Activated naive CD8-positive, alpha-beta T cell (primary cell): ENCODE results near the gene U2SURP.
"Not testable (repeated sequence)": the region's sequence is repeated elsewhere in the genome, so short reads cannot be mapped to it uniquely, and the experiment has no call there.

Source experiments
- H3K27ac Mint-ChIP-seq: one replicate; pipeline ENCODE4 v1.8.0; 2021; ENCODE audit warnings: mixed read lengths
- H3K27me3 Mint-ChIP-seq: one replicate; pipeline ENCODE4 v1.8.0; 2021; ENCODE audit warnings: mixed read lengths
- H3K36me3 Mint-ChIP-seq: one replicate; pipeline ENCODE4 v1.8.0; 2021; ENCODE audit warnings: mixed read lengths
- H3K4me1 Mint-ChIP-seq: one replicate; pipeline ENCODE4 v1.8.0; 2021; ENCODE audit warnings: low read depth, mixed read lengths
- H3K4me3 Mint-ChIP-seq: one replicate; pipeline ENCODE4 v1.8.0; 2021; ENCODE audit warnings: mild to moderate bottlenecking, mixed read lengths
- H3K9me3 Mint-ChIP-seq: one replicate; pipeline ENCODE4 v1.8.0; 2021; ENCODE audit warnings: low read depth, mixed read lengths

U2SURP gene

DNA sequence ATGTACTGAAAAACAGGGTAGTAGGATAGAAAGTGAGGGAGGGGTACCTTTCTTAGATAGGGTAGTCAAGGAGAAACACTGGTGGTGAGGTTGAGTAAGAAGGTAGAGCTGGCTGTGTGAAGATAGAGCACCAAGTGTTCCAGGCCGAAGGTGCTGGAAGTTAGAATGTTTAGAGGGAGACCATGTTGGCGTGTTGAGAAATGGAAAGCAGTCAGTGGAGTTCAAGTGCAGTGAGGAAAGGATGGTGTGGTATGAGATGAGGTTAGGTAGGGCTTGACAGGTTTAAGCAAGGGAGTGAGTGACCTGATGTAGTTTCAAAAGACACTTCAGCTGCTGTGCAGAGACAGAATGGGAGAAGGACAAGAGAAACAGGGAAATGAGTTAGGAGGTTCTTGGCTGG lies 64.0 kb downstream of the U2SURP start:
- peaks cover 4% of the 10 kb centered on the region for H3K36me3 Mint-ChIP-seq
- no peak overlapping the region for H3K4me3 Mint-ChIP-seq
- H3K27ac Mint-ChIP-seq: peak overlapping the region; percentile 59
- H3K27me3 Mint-ChIP-seq: no peaks in the 10 kb centered on the region
- no peaks in the 10 kb centered on the region for H3K9me3 Mint-ChIP-seq
- peaks cover 10% of the 10 kb centered on the region for H3K4me1 Mint-ChIP-seq

DNA sequence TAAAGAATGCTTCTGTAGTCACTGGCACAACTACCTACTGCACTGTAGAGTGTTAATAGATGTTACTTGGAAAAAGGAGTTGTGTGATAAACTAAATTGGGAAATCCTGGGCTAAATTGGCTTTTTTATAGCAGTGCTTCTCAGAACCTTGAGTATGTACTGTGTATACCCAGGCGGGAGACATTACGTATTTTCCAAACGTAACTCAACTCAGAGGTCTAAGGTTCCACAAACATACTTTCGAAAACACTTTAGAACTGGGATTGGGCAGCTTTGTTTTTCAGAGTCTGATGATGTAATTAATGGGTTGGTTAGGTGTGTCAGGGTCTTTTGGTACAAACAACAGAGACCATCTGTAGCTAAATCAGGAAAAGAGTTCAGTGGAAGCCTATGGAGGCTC lies 64.7 kb downstream of the U2SURP start:
- no peak overlapping the region for H3K4me3 Mint-ChIP-seq

DNA sequence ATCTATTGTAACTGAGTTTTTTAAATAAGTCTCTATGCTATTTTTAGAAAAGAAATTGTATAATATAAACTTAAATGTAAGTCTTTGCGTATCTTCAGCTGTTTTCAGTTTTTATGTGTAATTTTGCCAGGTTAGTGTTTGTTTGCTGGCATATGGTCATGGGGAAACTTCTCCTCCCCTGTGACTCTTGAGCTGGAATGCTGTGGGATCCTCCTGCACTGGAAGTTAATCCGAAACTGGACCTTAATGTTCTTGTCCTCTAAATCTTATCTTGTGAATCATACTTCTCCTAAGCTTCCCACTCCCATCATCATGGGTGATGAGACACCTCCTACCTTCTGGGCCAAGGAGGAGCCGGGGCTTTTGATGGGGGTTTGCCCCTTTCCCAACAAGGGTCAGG lies 65.8 kb downstream of the U2SURP start:
- Mint-ChIP-seq H3K4me3 (no peak overlapping the region), H3K27ac (no peak overlapping the region), H3K9me3 (no peaks in the 10 kb centered on the region), H3K4me1 (no peaks in the 10 kb centered on the region), H3K27me3 (no peaks in the 10 kb centered on the region), H3K36me3 (peaks cover 4% of the 10 kb centered on the region)

More for the DNA sequence above, 64.7 kb downstream of the U2SURP start:
- H3K27me3 Mint-ChIP-seq: no peaks in the 10 kb centered on the region
- no peak overlapping the region for H3K27ac Mint-ChIP-seq
- H3K36me3 Mint-ChIP-seq: peaks cover 4% of the 10 kb centered on the region
- no peaks in the 10 kb centered on the region for H3K9me3 Mint-ChIP-seq
- peaks cover 6% of the 10 kb centered on the region for H3K4me1 Mint-ChIP-seq

DNA sequence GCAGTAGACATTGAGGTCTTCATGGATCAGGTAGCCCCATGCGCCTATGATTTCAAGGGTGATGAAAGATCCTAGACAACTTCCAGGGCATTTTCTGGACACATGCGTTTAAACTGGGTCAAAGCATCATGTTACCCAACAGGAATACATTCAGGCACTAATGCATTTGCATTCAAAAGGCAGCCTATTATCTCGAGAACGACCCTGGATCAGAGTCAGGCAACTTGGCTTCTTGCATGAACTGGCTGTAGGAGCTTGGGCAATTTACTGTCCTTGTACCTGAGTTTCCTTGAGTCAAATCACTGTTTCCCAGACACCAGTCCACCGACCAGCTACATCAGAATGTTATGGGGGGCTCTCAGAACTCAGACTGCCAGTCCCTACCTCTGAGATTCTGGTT lies 66.7 kb downstream of the U2SURP start:
- Mint-ChIP-seq H3K36me3 (no peaks in the 10 kb centered on the region), H3K4me1 (no peaks in the 10 kb centered on the region), H3K27ac (no peak overlapping the region)

DNA sequence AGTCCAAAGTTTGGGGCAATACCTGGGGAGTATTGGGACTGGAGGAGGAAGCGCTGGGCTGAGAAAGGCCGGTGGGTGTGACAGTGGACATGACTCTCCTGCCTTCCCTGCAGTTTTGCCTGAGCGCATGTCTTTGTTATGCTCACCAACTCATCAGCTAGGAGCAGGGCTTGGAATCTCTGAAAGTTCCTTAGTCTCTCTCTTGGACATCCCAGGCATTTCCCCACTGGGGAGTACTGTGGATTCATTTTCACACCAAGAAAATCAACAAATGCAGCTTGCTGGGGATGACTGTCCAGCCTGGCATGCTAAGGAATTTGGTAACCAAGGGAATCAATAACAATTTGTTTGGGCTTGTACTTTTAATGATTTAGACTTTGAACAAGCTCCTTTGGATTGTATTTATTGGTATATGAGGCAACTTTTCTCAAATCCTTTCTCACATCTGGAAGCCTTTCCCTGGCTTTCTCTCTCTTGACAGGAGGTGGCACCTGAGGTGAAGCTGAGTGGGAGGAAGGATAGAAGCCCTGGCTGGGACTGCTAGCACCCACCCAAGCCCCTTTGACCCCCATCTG lies 69.7 kb downstream of the U2SURP start:
- no peaks in the 10 kb centered on the region for H3K4me1 Mint-ChIP-seq
- no peaks in the 10 kb centered on the region for H3K36me3 Mint-ChIP-seq
- H3K9me3 Mint-ChIP-seq: no peaks in the 10 kb centered on the region
- H3K4me3 Mint-ChIP-seq: no peak overlapping the region
- peaks cover 1% of the 10 kb centered on the region for H3K27me3 Mint-ChIP-seq
- no peak overlapping the region for H3K27ac Mint-ChIP-seq

More for the DNA sequence above, 66.7 kb downstream of the U2SURP start:
- Mint-ChIP-seq H3K27me3 (no peaks in the 10 kb centered on the region), H3K4me3 (no peak overlapping the region), H3K9me3 (no peaks in the 10 kb centered on the region)

DNA sequence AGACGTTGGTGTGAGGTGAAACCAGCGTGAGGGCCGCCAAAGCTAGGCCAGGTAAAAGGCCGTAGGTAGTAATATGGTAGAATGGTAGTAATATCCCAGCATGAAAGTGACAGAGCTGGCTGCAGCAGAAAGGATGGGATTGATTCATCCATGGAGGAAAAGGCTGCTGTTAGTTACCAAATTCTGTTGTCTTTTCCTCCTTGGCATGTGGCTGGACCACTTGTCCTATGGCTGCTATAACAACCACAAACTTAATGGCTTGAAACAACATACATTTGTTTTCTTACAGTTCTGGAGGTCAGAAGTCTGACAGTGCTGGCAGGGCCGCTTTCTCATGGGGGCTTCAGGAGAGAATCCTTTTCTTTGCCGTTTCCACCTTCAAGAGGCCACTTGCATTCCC lies 70.4 kb downstream of the U2SURP start:
- no peaks in the 10 kb centered on the region for H3K36me3 Mint-ChIP-seq
- no peak overlapping the region for H3K4me3 Mint-ChIP-seq
- H3K4me1 Mint-ChIP-seq: no peaks in the 10 kb centered on the region
- no peak overlapping the region for H3K27ac Mint-ChIP-seq
- peaks cover 1% of the 10 kb centered on the region for H3K27me3 Mint-ChIP-seq
- H3K9me3 Mint-ChIP-seq: no peaks in the 10 kb centered on the region

DNA sequence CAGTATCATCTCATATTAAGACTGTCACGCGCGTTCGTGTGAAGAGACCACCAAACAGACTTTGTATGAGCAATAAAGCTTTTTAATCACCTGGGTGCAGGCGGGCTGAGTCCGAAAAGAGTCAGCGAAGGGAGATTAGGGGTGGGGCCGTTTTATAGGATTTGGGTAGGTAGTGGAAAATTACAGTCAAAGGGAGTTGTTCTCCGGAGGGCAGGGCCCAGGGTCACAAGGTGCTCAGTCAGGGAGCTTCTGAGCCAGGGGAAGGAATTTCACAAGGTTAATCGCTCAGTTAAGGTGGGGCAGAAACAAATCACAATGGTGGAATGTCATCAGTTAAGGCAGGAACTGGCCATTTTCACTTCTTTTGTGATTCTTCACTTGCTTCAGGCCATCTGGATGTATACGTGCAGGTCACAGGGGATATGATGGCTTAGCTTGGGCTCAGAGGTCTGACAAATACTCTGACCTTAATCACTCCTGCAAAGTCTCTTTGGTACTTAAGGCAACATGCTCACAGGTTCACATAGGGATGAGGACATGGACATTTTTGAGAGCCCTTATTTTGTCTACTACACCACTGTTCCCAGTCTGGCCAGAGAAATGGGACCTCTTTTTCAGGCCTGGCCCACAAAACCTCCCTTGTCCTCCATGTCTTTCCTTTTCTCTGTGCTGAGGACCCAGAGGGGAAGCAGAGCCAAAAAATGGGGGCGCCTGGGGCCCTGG lies 71.1 kb downstream of the U2SURP start:
- H3K27me3 Mint-ChIP-seq, H3K4me1 Mint-ChIP-seq, H3K36me3 Mint-ChIP-seq, H3K4me3 Mint-ChIP-seq, H3K27ac Mint-ChIP-seq, H3K9me3 Mint-ChIP-seq: not testable (repeated sequence)

DNA sequence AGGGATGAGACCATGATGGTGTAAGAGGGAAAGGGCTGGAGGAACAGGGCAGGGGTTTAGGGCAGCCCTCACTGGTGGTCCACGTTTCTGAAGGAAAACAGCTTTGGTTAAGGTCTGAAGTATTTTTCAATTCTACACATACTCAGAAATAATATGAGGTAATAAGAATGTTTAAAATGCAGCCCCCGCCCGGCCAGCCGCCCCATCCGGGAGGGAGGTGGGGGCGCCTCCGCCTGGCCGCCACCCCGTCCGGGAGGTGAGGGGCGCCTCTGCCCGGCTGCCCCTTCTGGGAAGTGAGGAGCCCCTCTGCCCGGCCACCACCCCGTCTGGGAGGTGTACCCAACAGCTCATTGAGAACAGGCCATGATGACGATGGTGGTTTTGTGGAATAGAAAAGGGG lies 72.2 kb downstream of the U2SURP start:
- not testable (repeated sequence) for H3K27me3 Mint-ChIP-seq, H3K4me3 Mint-ChIP-seq, H3K4me1 Mint-ChIP-seq, H3K9me3 Mint-ChIP-seq, H3K27ac Mint-ChIP-seq, H3K36me3 Mint-ChIP-seq

DNA sequence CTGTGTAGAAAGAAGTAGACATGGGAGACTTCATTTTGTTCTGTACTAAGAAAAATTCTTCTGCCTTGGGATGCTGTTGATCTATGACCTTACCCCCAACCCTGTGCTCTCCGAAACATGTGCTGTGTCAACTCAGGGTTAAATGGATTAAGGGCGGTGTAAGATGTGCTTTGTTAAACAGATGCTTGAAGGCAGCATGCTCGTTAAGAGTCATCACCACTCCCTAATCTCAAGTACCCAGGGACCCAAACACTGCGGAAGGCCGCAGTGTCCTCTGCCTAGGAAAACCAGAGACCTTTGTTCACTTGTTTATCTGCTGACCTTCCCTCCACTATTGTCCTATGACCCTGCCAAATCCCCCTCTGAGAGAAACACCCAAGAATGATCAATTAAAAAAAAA lies 72.6 kb downstream of the U2SURP start:
- not testable (repeated sequence) for H3K27ac Mint-ChIP-seq, H3K27me3 Mint-ChIP-seq, H3K9me3 Mint-ChIP-seq, H3K4me1 Mint-ChIP-seq, H3K36me3 Mint-ChIP-seq, H3K4me3 Mint-ChIP-seq

DNA sequence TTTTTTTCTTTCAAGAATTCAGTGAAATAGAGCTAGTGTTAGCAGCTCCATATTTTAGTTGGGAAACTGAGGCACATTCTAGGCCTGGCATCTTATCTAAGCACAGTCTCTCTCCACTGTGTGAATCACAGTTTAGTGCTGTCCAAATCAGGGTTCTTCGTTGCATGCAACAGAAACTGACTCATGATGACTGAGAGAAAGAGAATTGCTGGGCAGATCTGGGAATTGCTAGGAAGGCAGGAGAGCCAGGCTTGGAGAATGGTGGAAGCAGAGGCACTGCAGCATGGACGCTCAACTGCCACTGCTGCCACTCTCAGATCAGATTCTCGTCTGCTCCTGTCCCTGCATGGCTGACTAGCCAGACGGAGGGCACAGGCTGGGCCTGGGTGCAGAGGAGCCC lies 77.5 kb downstream of the U2SURP start:
- Mint-ChIP-seq H3K27ac (no peak overlapping the region), H3K9me3 (no peaks in the 10 kb centered on the region), H3K4me1 (peaks cover 4% of the 10 kb centered on the region), H3K4me3 (no peak overlapping the region), H3K36me3 (no peaks in the 10 kb centered on the region), H3K27me3 (peaks cover 2% of the 10 kb centered on the region)

DNA sequence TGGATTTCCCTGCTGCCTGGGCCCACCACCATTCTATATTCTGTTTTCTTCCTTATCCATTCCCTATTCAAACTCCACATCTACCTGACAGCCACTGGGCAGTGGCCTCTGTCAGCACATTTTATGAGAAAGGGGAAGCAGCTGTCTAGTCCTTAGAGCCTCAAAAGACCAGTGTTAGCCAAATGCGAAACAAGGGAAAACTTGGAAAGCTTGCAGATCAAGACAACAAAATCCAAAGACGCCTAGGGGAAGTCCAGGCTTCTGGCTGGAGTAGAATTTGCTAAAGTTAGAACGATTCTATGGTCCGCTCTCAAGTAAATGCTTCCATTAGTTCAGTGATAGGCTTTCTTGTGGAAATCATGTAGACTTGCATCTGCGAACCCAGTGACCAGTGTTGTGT lies 78.8 kb downstream of the U2SURP start:
- H3K27me3 Mint-ChIP-seq: peaks cover 2% of the 10 kb centered on the region
- no peak overlapping the region for H3K27ac Mint-ChIP-seq
- H3K4me3 Mint-ChIP-seq: no peak overlapping the region
- peaks cover 4% of the 10 kb centered on the region for H3K4me1 Mint-ChIP-seq
- H3K36me3 Mint-ChIP-seq: no peaks in the 10 kb centered on the region
- no peaks in the 10 kb centered on the region for H3K9me3 Mint-ChIP-seq

DNA sequence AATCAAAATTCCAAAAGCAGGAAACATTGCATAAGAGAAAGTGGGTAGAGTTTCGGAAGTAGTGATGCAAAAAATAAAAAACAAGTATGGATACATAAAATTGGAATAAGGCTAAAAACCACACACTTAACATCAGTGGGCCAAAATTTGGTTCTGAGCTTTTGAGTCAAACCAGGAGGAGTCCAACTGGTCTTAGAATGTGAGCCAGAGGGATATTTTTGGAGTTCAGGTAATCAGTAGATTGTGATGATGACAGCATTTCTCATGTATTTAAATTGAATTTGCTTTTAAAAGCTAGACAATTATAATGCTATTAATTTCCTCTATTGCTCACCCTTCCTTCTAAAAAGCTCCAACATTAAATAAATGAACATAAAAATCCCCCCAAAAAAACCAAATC lies 80.0 kb downstream of the U2SURP start:
- H3K36me3 Mint-ChIP-seq: no peaks in the 10 kb centered on the region
- no peak overlapping the region for H3K27ac Mint-ChIP-seq
- H3K9me3 Mint-ChIP-seq: no peaks in the 10 kb centered on the region
- H3K4me3 Mint-ChIP-seq: no peak overlapping the region
- H3K4me1 Mint-ChIP-seq: peaks cover 4% of the 10 kb centered on the region
- peaks cover 2% of the 10 kb centered on the region for H3K27me3 Mint-ChIP-seq

DNA sequence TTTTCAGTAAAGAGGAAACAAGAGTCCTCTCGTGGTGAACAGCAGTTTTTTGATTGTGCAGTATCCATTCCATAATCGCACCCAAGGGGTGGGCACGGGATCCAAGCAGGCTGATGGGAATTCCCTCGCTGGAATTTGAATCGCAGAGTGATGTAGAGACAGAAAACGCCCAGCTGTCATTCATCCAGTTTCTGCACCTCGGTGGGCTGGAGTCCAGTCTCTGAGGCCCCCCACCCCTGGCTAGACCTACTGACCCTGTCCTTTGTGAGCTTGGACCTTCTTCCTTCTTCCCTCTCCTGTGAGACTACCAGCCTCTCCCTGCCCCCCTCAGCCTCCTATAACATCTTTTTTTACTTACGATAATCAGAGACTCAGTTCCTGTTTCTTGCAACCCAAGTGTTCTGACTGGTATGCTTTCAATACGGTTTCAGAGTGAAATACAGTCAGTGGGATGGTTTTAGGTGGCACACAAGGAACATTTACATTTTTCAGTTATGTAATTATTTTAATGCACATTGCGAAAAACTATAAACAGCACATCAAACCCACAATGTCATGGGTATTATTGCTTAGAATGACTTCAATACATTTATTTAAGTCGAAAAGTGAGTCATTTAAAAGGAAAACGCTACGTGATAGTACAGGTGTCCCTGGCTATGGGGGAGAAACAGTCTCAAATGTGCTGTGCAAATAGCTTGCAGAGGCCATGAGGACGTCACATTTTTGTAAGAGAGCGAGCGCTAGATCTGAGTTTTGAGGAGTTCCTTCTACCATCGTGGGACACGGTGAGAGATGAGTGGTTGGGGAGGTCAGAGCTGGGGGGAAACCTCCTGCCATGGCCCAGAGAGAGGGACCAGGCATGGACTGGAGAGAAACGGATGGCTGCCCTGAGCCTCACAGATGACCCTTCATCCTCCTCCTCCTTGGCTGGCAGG lies 80.7 kb downstream of the U2SURP start:
- Mint-ChIP-seq H3K27me3 (peaks cover 2% of the 10 kb centered on the region), H3K27ac (peak overlapping the region; percentile 46), H3K36me3 (no peaks in the 10 kb centered on the region), H3K9me3 (no peaks in the 10 kb centered on the region), H3K4me3 (no peak overlapping the region), H3K4me1 (peaks cover 4% of the 10 kb centered on the region)

DNA sequence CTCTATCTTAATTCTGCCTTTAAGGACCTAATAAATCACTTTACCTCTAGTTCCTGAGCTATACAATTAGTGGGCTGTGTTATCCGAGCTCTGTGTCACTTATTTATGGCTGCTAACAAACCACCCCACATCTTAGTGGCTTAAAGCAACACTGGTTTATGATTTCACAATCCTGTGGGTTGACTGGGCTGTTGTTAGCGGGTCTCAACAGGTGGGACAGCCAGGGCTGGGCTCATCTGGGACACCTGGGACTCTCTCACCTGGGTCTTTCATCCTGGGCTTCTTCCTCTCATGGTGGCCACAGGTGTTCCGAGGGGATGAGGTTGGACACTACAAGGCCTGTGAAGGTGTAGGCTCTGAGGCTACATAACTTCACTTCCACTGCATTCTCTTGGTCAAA lies 82.4 kb downstream of the U2SURP start:
- H3K36me3 Mint-ChIP-seq: no peaks in the 10 kb centered on the region
- H3K27me3 Mint-ChIP-seq: peaks cover 2% of the 10 kb centered on the region
- no peak overlapping the region for H3K27ac Mint-ChIP-seq
- H3K4me1 Mint-ChIP-seq: peaks cover 2% of the 10 kb centered on the region
- no peaks in the 10 kb centered on the region for H3K9me3 Mint-ChIP-seq
- no peak overlapping the region for H3K4me3 Mint-ChIP-seq
